HG02943 (cell line): ENCODE data around the gene COL6A1.

Experiments used
- ATAC-seq: cut with Tn5 transposase; IDR thresholded peaks from one replicate; pipeline ENCODE4 v1.9.1; 2021; ENCODE audit warnings: mild to moderate bottlenecking, low read depth, moderate library complexity; ENCODE audit not compliant: unreplicated experiment

The COL6A1 gene

GRCh38 chr21:45981151-45982091, at the start of gene COL6A1:
Gene COL6A1, plus strand, starts transcription at chr21:45981770. Its CDS starts 81 bp downstream, at chr21:45981851.
- ATAC-seq, result no peak

- no peak for ATAC-seq
These were observed 48.6 kb upstream of the COL6A1 start for GRCh38 chr21:45932922-45933502.

GRCh38 chr21:45934085-45934484, 47.5 kb upstream of the COL6A1 start:
- ATAC-seq, result no peak

GRCh38 chr21:45934554-45934953, 47.0 kb upstream of the COL6A1 start:
- no peak for ATAC-seq

- ATAC-seq, result no peak
These were observed 45.9 kb upstream of the COL6A1 start for GRCh38 chr21:45935628-45936027.

- no peak for ATAC-seq
These were observed 43.7 kb upstream of the COL6A1 start for GRCh38 chr21:45937721-45938452.

- ATAC-seq, result no peak
These were observed 43.2 kb upstream of the COL6A1 start for GRCh38 chr21:45938453-45938755.

- ATAC-seq, result no peak
These were observed 42.6 kb upstream of the COL6A1 start for GRCh38 chr21:45938811-45939520.

GRCh38 chr21:45939521-45940045, 42.0 kb upstream of the COL6A1 start:
- ATAC-seq, result no peak

GRCh38 chr21:45940091-45940490, 41.5 kb upstream of the COL6A1 start:
- ATAC-seq, result no peak

GRCh38 chr21:45940621-45941337, 40.8 kb upstream of the COL6A1 start:
- ATAC-seq, result no peak

- ATAC-seq, result no peak
These were observed 40.2 kb upstream of the COL6A1 start for GRCh38 chr21:45941338-45941710.

- no peak for ATAC-seq
These were observed 39.6 kb upstream of the COL6A1 start for GRCh38 chr21:45941717-45942546.

- ATAC-seq, result no peak
These were observed 38.6 kb upstream of the COL6A1 start for GRCh38 chr21:45942755-45943629.

- no peak for ATAC-seq
These were observed 37.7 kb upstream of the COL6A1 start for GRCh38 chr21:45943630-45944540.

- no peak for ATAC-seq
These were observed 37.0 kb upstream of the COL6A1 start for GRCh38 chr21:45944601-45945000.
